GM19395 (cell line): ENCODE measurements around the gene USP7.
"Not testable (repeated sequence)": the region's sequence is repeated elsewhere in the genome, so short reads cannot be mapped to it uniquely, and the experiment has no call there.

Experiments used
- ATAC-seq: cut with Tn5 transposase; IDR thresholded peaks from one replicate; pipeline ENCODE4 v1.9.1; 2021; ENCODE audit warnings: mild to moderate bottlenecking, moderate library complexity; ENCODE audit not compliant: unreplicated experiment

The USP7 gene

GRCh38 chr16:8963821-8964441 lies at the start of gene USP7:
Gene USP7 (minus strand): TSS chr16:8963906. CDS start chr16:8963285, 621 bp downstream.
- peak; percentile 62 for ATAC-seq

GRCh38 chr16:9013508-9013864 lies 49.8 kb upstream of the USP7 start:
- no peak for ATAC-seq

- ATAC-seq: no peak
Measured at GRCh38 chr16:9012848-9013507, 49.3 kb upstream of the USP7 start.

- no peak for ATAC-seq
Measured at GRCh38 chr16:9012330-9012729, 48.6 kb upstream of the USP7 start.

- ATAC-seq: peak; percentile 93
Measured at GRCh38 chr16:9008601-9009260, 45.0 kb upstream of the USP7 start.

- ATAC-seq: no peak
Measured at GRCh38 chr16:9007177-9007794, 43.6 kb upstream of the USP7 start.

GRCh38 chr16:9004183-9004582 lies 40.5 kb upstream of the USP7 start:
- ATAC-seq: no peak

GRCh38 chr16:9003763-9004162 lies 40.1 kb upstream of the USP7 start:
- ATAC-seq: no peak

GRCh38 chr16:9003322-9003721 lies 39.6 kb upstream of the USP7 start:
- ATAC-seq: no peak

- no peak for ATAC-seq
Measured at GRCh38 chr16:9002042-9002441, 38.3 kb upstream of the USP7 start.

GRCh38 chr16:9000664-9001063 lies 37.0 kb upstream of the USP7 start:
- ATAC-seq: no peak

- ATAC-seq: no peak
Measured at GRCh38 chr16:8999800-9000199, 36.1 kb upstream of the USP7 start.

- no peak for ATAC-seq
Measured at GRCh38 chr16:8998108-8998507, 34.4 kb upstream of the USP7 start.

GRCh38 chr16:8996891-8997290 lies 33.2 kb upstream of the USP7 start:
- ATAC-seq: no peak

- no peak for ATAC-seq
Measured at GRCh38 chr16:8990445-8990844, 26.7 kb upstream of the USP7 start.

- ATAC-seq: no peak
Measured at GRCh38 chr16:8989099-8989878, 25.6 kb upstream of the USP7 start.

- no peak for ATAC-seq
Measured at GRCh38 chr16:8986818-8987191, 23.1 kb upstream of the USP7 start.

GRCh38 chr16:8986111-8986510 lies 22.4 kb upstream of the USP7 start:
- ATAC-seq: no peak

- no peak for ATAC-seq
Measured at GRCh38 chr16:8982816-8983215, 19.1 kb upstream of the USP7 start.

GRCh38 chr16:8981901-8982300 lies 18.2 kb upstream of the USP7 start:
- ATAC-seq: not testable (repeated sequence)

- ATAC-seq: not testable (repeated sequence)
Measured at GRCh38 chr16:8976189-8976588, 12.5 kb upstream of the USP7 start.
